Cardiac fibroblast (primary cell): ENCODE measurements around the gene SLC17A8.

Experiments used
- DNase-seq, 2 donors: peaks; one replicate each; pipeline versions ENCODE4 v3.0.0 to v3.0.0-alpha.2; 2010; ENCODE audit warnings: low read depth in 2 of 2
- H3K4me3 ChIP-seq, 2 donors: replicated peaks in 1 of 2; 1 replicate in 1 of 2; 2 replicates in 1 of 2; pipeline ENCODE4 v1.5.1; 2011; ENCODE audit warnings: low read depth in 2 of 2, low read length in 2 of 2, mild to moderate bottlenecking in 2 of 2, moderate library complexity in 1 of 2
- CTCF ChIP-seq: IDR thresholded peaks from one replicate; pipeline ENCODE4 v1.5.1; 2011; ENCODE audit warnings: low read depth, mild to moderate bottlenecking, low read length, inconsistent platforms

The SLC17A8 gene

GRCh38 chr12:100460702-100461101 is 103.8 kb downstream of the SLC17A8 start:
- DNase-seq = no peak
- TF ChIP-seq CTCF = no peak
- no peak overlapping the region for H3K4me3 ChIP-seq

- no peak for TF ChIP-seq CTCF
- H3K4me3 ChIP-seq = no peak overlapping the region
- no peak for DNase-seq
These were observed 104.6 kb downstream of the SLC17A8 start for GRCh38 chr12:100461330-100461973.

GRCh38 chr12:100463661-100464060 is 106.8 kb downstream of the SLC17A8 start:
- no peak overlapping the region for H3K4me3 ChIP-seq
- no peak for DNase-seq
- TF ChIP-seq CTCF = no peak

GRCh38 chr12:100464529-100464928 is 107.7 kb downstream of the SLC17A8 start:
- no peak overlapping the region for H3K4me3 ChIP-seq
- no peak for TF ChIP-seq CTCF
- no peak for DNase-seq

GRCh38 chr12:100468126-100468525 is 111.3 kb downstream of the SLC17A8 start:
- no peak overlapping the region for H3K4me3 ChIP-seq
- TF ChIP-seq CTCF = no peak
- DNase-seq = no peak
